Raji (cell line): Measurements from ENCODE around the gene ABCC2.

ENCODE experiments used
- POLR2A ChIP-seq: IDR thresholded peaks from 2 replicates; pipeline ENCODE4 v1.6.1; 2011; ENCODE audit warnings: low read depth, low read length, control low read depth; ENCODE audit not compliant: insufficient read depth

The ABCC2 gene

GRCh38 chr10:99782447-99783286 is at the start of gene ABCC2:
TSS of gene ABCC2 (plus strand) at chr10:99782640. CDS start at chr10:99782845, 205 bp downstream.
- TF ChIP-seq POLR2A: no peak

- no peak for TF ChIP-seq POLR2A
Observed at GRCh38 chr10:99733366-99733765, 49.1 kb upstream of the ABCC2 start.

GRCh38 chr10:99740260-99740659 is 42.2 kb upstream of the ABCC2 start:
- TF ChIP-seq POLR2A: no peak

- TF ChIP-seq POLR2A: no peak
Observed at GRCh38 chr10:99740933-99741559, 41.4 kb upstream of the ABCC2 start.

- TF ChIP-seq POLR2A: no peak
Observed at GRCh38 chr10:99742254-99742653, 40.2 kb upstream of the ABCC2 start.

GRCh38 chr10:99742701-99743100 is 39.7 kb upstream of the ABCC2 start:
- no peak for TF ChIP-seq POLR2A

GRCh38 chr10:99743841-99744240 is 38.6 kb upstream of the ABCC2 start:
- TF ChIP-seq POLR2A: no peak

GRCh38 chr10:99748823-99749451 is 33.5 kb upstream of the ABCC2 start:
- no peak for TF ChIP-seq POLR2A

GRCh38 chr10:99750641-99751040 is 31.8 kb upstream of the ABCC2 start:
- no peak for TF ChIP-seq POLR2A

GRCh38 chr10:99754670-99755069 is 27.8 kb upstream of the ABCC2 start:
- no peak for TF ChIP-seq POLR2A

- TF ChIP-seq POLR2A: no peak
Observed at GRCh38 chr10:99756159-99756558, 26.3 kb upstream of the ABCC2 start.

GRCh38 chr10:99758211-99758891 is 24.1 kb upstream of the ABCC2 start:
- TF ChIP-seq POLR2A: no peak

GRCh38 chr10:99760321-99760720 is 22.1 kb upstream of the ABCC2 start:
- no peak for TF ChIP-seq POLR2A

- no peak for TF ChIP-seq POLR2A
Observed at GRCh38 chr10:99761365-99761764, 21.1 kb upstream of the ABCC2 start.

GRCh38 chr10:99765672-99766301 is 16.7 kb upstream of the ABCC2 start:
- no peak for TF ChIP-seq POLR2A

GRCh38 chr10:99766302-99766681 is 16.1 kb upstream of the ABCC2 start:
- TF ChIP-seq POLR2A: no peak

- TF ChIP-seq POLR2A: no peak
Observed at GRCh38 chr10:99767901-99768300, 14.5 kb upstream of the ABCC2 start.
